ENCODE measurements around the gene IER5L.
"Not testable (repeated sequence)": the region's sequence is repeated elsewhere in the genome, so short reads cannot be mapped to it uniquely, and the experiment has no call there.

The IER5L gene

GRCh38 chr9:129202613-129203555, 24.8 kb upstream of the IER5L start:
- DNase-seq, result no peak

- DNase-seq, result no peak
These were observed 23.8 kb upstream of the IER5L start for GRCh38 chr9:129201866-129202265.

- no peak for DNase-seq
These were observed 23.2 kb upstream of the IER5L start for GRCh38 chr9:129201289-129201688.

GRCh38 chr9:129200255-129200654, 22.2 kb upstream of the IER5L start:
- DNase-seq, result no peak

GRCh38 chr9:129199044-129199435, 21.0 kb upstream of the IER5L start:
- DNase-seq, result no peak

- no peak for DNase-seq
These were observed 20.4 kb upstream of the IER5L start for GRCh38 chr9:129198319-129199043.

GRCh38 chr9:129197978-129198318, 19.9 kb upstream of the IER5L start:
- no peak for DNase-seq

- DNase-seq, result not testable (repeated sequence)
These were observed 19.0 kb upstream of the IER5L start for GRCh38 chr9:129197045-129197444.

- no peak for DNase-seq
These were observed 17.5 kb upstream of the IER5L start for GRCh38 chr9:129195606-129196005.

GRCh38 chr9:129194221-129194620, 16.2 kb upstream of the IER5L start:
- DNase-seq, result no peak

- no peak for DNase-seq
These were observed 15.6 kb upstream of the IER5L start for GRCh38 chr9:129193655-129194054.

- DNase-seq, result no peak
These were observed 13.2 kb upstream of the IER5L start for GRCh38 chr9:129191234-129191633.

GRCh38 chr9:129189971-129190370, 11.9 kb upstream of the IER5L start:
- DNase-seq, result not testable (repeated sequence)

GRCh38 chr9:129187042-129187441, 9.0 kb upstream of the IER5L start:
- no peak for DNase-seq

GRCh38 chr9:129185991-129186390, 7.9 kb upstream of the IER5L start:
- DNase-seq, result no peak

- DNase-seq, result no peak
These were observed 7.3 kb upstream of the IER5L start for GRCh38 chr9:129185402-129185801.

- no peak for DNase-seq
These were observed 6.6 kb upstream of the IER5L start for GRCh38 chr9:129184596-129185122.

GRCh38 chr9:129184219-129184524, 6.1 kb upstream of the IER5L start:
- DNase-seq, result no peak

GRCh38 chr9:129183495-129184218, 5.6 kb upstream of the IER5L start:
- no peak for DNase-seq

GRCh38 chr9:129182625-129183494, 4.8 kb upstream of the IER5L start:
- no peak for DNase-seq

- no peak for DNase-seq
These were observed 4.1 kb upstream of the IER5L start for GRCh38 chr9:129182122-129182521.

GRCh38 chr9:129181246-129181645, 3.2 kb upstream of the IER5L start:
- no peak for DNase-seq

Data from NCI-H510A (cell line).